Stimulated activated CD8-positive, alpha-beta memory T cell treated with anti-CD3 and anti-CD28 coated beads, Interleukin-2, amount 100 ng/mL, for 48 hours (primary cell): ENCODE data around the gene ZNF891.

Source experiments
- DNase-seq, 2 donors: peaks; one replicate each; pipeline ENCODE4 v3.0.0-alpha.2; 2020; ENCODE audit warnings: low read depth in 2 of 2

Gene ZNF891

DNA sequence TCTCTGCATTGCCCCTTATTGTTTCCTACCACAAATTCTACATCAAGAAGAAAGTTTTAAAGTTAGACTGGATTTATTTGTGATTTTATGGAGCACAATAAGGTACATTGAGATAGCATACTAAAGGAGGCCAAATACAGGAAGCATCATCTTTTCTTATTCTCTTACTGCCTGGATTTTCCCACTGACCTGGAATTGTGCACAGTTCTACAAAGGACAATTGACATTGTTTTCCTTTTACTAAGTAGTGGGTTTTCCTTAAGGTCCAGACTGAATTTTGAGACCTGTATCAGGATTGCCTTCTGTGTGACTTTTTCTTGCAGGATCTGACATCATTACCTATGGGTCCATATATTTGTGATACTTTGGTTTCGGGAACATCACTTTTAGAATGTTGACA, 68.1 kb downstream of the ZNF891 start:
- no peak for DNase-seq

DNA sequence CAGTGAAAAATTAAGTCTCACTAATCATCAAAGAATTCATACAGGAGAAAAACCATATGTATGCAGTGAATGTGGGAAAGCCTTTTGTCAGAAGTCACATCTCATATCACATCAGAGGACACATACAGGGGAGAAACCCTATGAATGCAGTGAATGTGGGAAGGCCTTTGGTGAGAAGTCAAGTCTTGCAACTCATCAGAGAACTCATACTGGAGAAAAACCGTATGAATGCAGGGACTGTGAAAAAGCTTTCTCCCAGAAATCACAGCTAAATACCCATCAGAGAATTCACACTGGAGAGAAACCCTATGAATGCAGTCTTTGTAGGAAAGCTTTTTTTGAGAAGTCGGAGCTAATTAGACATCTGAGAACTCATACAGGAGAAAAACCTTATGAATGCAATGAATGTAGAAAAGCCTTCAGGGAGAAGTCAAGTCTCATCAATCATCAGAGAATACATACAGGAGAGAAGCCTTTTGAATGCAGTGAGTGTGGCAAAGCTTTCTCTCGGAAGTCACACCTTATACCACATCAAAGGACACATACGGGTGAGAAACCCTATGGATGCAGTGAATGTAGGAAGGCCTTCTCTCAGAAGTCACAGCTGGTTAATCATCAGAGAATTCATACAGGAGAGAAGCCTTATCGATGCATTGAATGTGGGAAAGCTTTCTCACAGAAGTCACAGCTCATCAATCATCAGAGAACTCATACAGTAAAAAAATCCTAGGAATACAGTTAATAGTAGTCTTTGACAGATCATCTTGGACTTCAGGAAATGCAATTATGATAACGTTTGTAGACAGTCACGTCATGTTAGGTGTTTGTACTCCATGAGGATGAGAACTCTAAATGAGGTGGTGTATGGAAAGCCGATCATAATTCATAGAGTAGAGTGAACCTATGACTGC, 71.6 kb downstream of the ZNF891 start:
- DNase-seq, result no peak

DNA sequence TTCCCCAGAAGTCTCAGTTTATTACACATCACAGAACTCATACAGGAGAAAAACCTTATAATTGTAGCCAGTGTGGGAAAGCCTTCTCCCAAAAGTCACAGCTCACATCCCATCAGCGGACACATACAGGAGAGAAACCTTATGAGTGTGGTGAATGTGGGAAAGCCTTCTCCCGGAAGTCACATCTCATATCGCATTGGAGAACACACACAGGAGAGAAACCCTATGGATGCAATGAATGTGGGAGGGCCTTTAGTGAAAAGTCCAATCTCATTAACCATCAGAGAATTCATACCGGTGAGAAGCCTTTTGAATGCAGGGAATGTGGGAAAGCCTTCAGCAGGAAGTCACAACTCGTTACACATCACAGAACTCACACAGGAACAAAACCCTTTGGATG, 72.6 kb downstream of the ZNF891 start:
- DNase-seq, result no peak
